ENCODE measurements around the gene USF3.

DNA sequence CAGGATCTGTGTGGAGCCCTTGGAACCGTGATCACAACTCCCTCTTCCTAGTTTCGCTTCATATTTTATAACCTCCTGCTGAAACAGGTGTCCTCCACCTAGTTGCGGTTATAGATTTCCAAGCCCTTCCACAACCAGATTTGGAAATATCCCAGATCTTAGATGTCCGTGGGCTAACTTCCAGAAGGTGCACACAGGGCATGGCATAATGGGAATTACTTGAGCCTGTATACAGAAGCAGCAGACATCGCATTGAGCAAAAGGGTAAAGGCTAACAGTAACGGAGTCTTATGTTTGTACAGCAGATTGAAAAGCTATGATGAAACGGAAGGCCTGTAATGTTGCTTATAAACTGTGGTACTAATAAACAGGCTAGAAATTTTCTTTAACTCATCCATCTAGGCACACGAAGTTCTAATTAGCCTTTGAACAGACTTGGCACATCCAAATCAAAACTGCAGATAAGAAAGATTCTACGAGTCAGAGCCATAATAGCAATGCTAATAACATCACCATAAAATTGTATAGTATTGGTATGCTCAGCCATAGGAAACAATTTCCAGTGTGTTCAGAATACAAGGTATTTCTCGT, 1.2 kb upstream of the USF3 start:
- TF ChIP-seq CTCF (IDR thresholded peaks at IDR 0.05) (no peak), POLR2A (IDR thresholded peaks at IDR 0.05) (no peak)
